Effector memory CD8-positive, alpha-beta T cell (primary cell): ENCODE results near the gene SENP5.

Experiments used
- ATAC-seq: fragments of 150-1000 bp; cut with Tn5 transposase; replicated peaks from 2 replicates; pipeline ENCODE4 v1.10.0; 2021; ENCODE audit warnings: mild to moderate bottlenecking, moderate library complexity
- DNase-seq, 3 experiments: peaks; one replicate each; pipeline ENCODE4 v3.0.0; 2021
- H3K27ac Mint-ChIP-seq, 2 donors: one replicate each; pipeline ENCODE4 v1.8.0; 2022; ENCODE audit warnings: mild to moderate bottlenecking in 2 of 2, mixed read lengths in 2 of 2, moderate library complexity in 2 of 2
- H3K27me3 Mint-ChIP-seq, 2 donors: one replicate each; pipeline ENCODE4 v1.8.0; 2022; ENCODE audit warnings: mixed read lengths in 2 of 2
- H3K36me3 Mint-ChIP-seq: one replicate; pipeline ENCODE4 v1.8.0; 2022; ENCODE audit warnings: mild to moderate bottlenecking, moderate library complexity, mixed read lengths; ENCODE audit not compliant: insufficient read depth
- H3K4me1 Mint-ChIP-seq, 2 donors: one replicate each; pipeline ENCODE4 v1.8.0; 2022; ENCODE audit warnings: low read depth in 2 of 2, mixed read lengths in 2 of 2
- H3K4me3 Mint-ChIP-seq, 2 donors: one replicate each; pipeline ENCODE4 v1.8.0; 2022; ENCODE audit warnings: mild to moderate bottlenecking in 2 of 2, mixed read lengths in 2 of 2, moderate library complexity in 2 of 2
- H3K9me3 Mint-ChIP-seq, 2 donors: one replicate each; pipeline ENCODE4 v1.8.0; 2022; ENCODE audit warnings: mixed read lengths in 2 of 2

Gene SENP5

GRCh38 chr3:196962108-196962929, 94.6 kb downstream of the SENP5 start:
- Mint-ChIP-seq H3K4me1 (no peaks in the 10 kb centered on the region), H3K27ac (no peak overlapping the region), H3K4me3 (no peak overlapping the region), H3K36me3 (no peaks in the 10 kb centered on the region), H3K9me3 (no peaks in the 10 kb centered on the region), H3K27me3 (no peaks in the 10 kb centered on the region)
- no peak for DNase-seq
- no peak for ATAC-seq

- ATAC-seq: no peak
- no peak for DNase-seq
- Mint-ChIP-seq H3K9me3 (no peaks in the 10 kb centered on the region), H3K27me3 (no peaks in the 10 kb centered on the region), H3K36me3 (no peaks in the 10 kb centered on the region), H3K27ac (no peak overlapping the region), H3K4me1 (peaks cover 0 to 1% of the 10 kb centered on the region in 2 donors), H3K4me3 (no peak overlapping the region)
Measured at GRCh38 chr3:196962930-196963630, 95.4 kb downstream of the SENP5 start.

GRCh38 chr3:196963631-196963953, 95.9 kb downstream of the SENP5 start:
- H3K4me1 Mint-ChIP-seq: peaks cover 0 to 3% of the 10 kb centered on the region in 2 donors
- H3K36me3 Mint-ChIP-seq: no peaks in the 10 kb centered on the region
- no peaks in the 10 kb centered on the region for H3K27me3 Mint-ChIP-seq

GRCh38 chr3:196965112-196965803, 97.5 kb downstream of the SENP5 start:
- Mint-ChIP-seq H3K36me3 (no peaks in the 10 kb centered on the region), H3K4me1 (peaks cover 3 to 7% of the 10 kb centered on the region in 2 donors), H3K4me3 (no peak overlapping the region), H3K9me3 (no peaks in the 10 kb centered on the region), H3K27me3 (no peaks in the 10 kb centered on the region), H3K27ac (no peak overlapping the region)
- ATAC-seq: no peak
- DNase-seq: no peak

More at GRCh38 chr3:196963631-196963953, 95.9 kb downstream of the SENP5 start:
- ATAC-seq (no peak), DNase-seq (no peak)
- no peak overlapping the region for H3K4me3 Mint-ChIP-seq
- no peaks in the 10 kb centered on the region for H3K9me3 Mint-ChIP-seq
- H3K27ac Mint-ChIP-seq: no peak overlapping the region

DNA sequence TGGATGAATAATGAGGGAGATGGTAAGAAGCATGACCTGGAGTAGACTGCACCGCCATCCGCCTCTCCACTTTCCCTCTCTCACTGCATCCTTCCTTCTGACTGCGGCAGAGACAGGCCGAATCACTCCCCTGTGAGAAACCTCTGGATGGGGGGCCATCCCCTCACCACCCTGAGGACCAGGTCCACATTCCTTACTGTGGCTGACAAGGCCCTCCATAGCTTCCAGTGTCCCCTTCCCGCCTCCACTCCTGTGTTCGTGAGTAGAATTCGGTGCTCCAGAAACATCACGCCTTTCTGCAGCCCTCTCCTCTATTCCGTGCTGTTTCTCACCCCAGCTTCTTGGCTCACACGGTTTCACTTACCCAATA, 98.1 kb downstream of the SENP5 start:
- H3K36me3 Mint-ChIP-seq: peaks cover 5% of the 10 kb centered on the region
- H3K27me3 Mint-ChIP-seq: no peaks in the 10 kb centered on the region
- ATAC-seq (no peak), DNase-seq (no peak)
- no peak overlapping the region for H3K27ac Mint-ChIP-seq
- no peak overlapping the region for H3K4me3 Mint-ChIP-seq
- peaks cover 3 to 9% of the 10 kb centered on the region in 2 donors for H3K4me1 Mint-ChIP-seq
- no peaks in the 10 kb centered on the region for H3K9me3 Mint-ChIP-seq

GRCh38 chr3:196966526-196967401, 99.0 kb downstream of the SENP5 start:
- Mint-ChIP-seq H3K27ac (peak overlapping the region in 1 of 2 donors; percentile 49), H3K36me3 (peaks cover 6% of the 10 kb centered on the region), H3K9me3 (no peaks in the 10 kb centered on the region), H3K4me3 (peak overlapping the region; percentile 42 to 46), H3K27me3 (no peaks in the 10 kb centered on the region), H3K4me1 (peaks cover 3 to 9% of the 10 kb centered on the region in 2 donors)
- no peak for DNase-seq
- no peak for ATAC-seq

- DNase-seq (no peak), ATAC-seq (no peak)
- H3K36me3 Mint-ChIP-seq: peaks cover 6% of the 10 kb centered on the region
- no peaks in the 10 kb centered on the region for H3K9me3 Mint-ChIP-seq
- H3K27ac Mint-ChIP-seq: no peak overlapping the region
- no peaks in the 10 kb centered on the region for H3K27me3 Mint-ChIP-seq
- peaks cover 3 to 9% of the 10 kb centered on the region in 2 donors for H3K4me1 Mint-ChIP-seq
- H3K4me3 Mint-ChIP-seq: peak overlapping the region; percentile 52 to 82
Measured at GRCh38 chr3:196967412-196968232, 99.9 kb downstream of the SENP5 start.

DNA sequence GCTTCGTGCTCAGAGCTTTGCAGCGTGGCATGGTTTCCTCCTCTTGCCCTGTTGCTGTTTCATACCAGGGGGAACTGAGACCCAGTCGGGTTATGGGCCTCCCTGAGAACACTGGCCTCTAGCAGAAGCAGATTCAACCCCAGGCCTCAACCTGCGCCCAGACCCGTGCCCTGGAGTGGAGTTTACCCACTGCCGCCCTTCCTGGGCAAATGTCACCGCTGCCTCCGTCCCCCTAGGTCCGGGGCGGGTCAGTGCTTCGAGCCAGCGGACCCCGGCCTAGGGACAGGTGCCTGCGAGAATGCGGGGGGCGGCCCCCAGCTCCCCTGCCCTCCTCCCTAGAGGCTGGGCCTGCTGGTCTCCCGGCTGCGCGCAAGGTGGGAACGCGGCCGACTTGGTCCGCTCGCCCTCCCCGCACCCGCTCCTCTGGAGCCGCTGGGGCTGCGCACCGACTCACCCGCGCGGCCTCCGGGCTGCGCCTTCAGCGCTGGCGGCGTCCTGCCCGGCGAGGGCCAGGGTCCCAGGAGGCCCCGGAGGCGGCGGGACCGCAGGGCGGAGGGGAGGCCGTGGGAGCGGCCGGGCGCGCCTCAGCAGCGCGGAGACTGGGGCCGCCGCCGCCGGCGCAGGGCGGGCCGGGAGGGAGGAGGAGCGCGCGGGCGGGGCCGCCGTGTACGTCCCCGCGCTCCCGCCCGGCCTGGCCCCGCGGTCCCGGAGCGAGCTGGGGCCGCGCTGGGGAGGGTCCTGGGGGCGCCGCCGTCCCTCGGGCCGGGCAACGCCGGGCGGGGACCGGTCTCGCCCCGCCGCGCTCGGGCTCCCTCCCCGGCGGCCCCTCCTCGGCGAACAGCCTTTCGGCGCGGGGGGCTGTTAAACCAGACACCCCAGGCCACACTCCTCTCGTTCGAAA, 100.8 kb downstream of the SENP5 start, which contains the start of gene PIGZ:
Gene PIGZ (minus strand): TSS at position 601 of the 901 bp plus-strand sequence. CDS start 16,802 bp downstream, outside the sequence.
- DNase-seq: peak in 2 of 3 experiments; percentile 16 to 17
- Mint-ChIP-seq H3K27me3 (no peaks in the 10 kb centered on the region), H3K4me3 (peak within 1 kb of the TSS; percentile 82 to 84), H3K27ac (peak within 1 kb of the TSS in 1 of 2 donors; percentile 68), H3K36me3 (peaks cover 6% of the 10 kb centered on the region), H3K4me1 (peaks cover 3 to 9% of the 10 kb centered on the region in 2 donors), H3K9me3 (no peaks in the 10 kb centered on the region)
- ATAC-seq: peak; percentile 67

DNA sequence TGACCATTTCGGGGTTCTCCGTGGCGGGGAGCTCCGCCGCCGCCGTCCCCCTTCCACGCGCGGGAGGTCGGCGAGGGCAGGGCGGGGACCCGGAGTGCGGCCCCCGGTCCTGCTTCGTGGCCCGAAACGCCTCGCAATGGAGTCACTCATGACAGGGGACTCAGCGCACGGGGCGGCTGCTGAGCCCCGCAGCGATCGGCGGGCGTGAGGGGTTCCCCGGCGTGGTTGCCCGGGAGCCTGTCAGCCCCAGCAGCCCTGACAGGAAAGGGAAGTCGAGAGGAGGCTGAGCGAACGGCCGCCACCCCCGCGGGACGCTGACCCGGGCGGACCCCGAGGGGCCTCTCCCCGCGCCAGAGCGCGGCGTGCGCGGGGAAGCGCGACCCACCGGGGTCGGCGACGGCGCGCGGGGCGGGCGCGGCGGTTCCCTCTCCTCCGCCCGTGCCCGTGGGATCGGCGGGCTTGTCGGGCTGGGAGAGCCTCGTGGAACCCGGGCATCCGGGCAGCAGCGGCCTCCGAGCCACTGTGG, 101.5 kb downstream of the SENP5 start:
- Mint-ChIP-seq H3K4me1 (peaks cover 3 to 9% of the 10 kb centered on the region in 2 donors), H3K36me3 (peaks cover 6% of the 10 kb centered on the region), H3K9me3 (no peaks in the 10 kb centered on the region), H3K27ac (peak overlapping the region in 1 of 2 donors; percentile 68), H3K27me3 (no peaks in the 10 kb centered on the region), H3K4me3 (peak overlapping the region; percentile 82 to 84)
- DNase-seq (peak; percentile 13 to 35 (median 32)), ATAC-seq (peak; percentile 59)

DNA sequence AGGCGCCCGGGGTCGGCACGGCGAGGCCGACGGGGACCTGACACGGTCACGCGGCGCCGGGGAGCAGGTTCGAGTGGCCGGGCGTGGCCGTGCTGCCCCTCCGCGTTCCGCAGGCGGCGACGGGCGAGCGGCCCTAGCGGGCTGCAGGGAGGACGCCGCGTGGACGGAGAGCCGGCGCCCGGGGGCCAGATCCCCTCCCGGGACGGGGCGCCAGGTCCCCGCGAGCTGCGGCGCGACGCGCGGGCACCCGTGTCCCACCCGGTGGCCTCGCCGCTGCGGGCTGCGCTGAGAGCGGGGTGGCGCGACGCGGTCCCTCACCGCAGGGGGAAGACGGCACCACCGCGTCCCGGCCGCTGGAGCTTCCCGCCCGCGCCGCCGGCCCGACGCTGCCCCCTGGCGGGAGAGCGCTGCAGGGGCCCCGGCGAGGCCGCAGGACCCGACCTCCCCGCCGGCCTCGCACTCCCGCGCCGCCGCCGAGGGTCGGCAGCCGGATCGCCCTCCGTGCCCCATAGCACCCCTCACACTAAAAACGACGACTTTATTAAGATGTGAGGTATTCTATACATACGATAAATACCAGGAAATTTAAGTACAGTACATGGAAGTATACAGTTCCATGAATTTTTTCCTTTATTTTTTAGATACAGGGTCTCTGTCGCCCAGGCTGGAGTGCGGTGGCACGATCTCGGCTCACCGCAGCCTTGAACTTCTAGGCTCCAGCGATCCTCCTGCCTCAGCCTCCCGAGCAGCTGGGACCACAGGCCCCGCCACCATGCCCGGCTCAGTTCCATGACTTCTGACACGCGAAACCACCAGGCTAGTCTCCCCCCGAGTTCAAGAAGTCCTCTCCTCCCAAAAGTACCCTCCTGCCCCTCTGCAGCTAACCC, 102.2 kb downstream of the SENP5 start:
- Mint-ChIP-seq H3K27me3 (no peaks in the 10 kb centered on the region), H3K9me3 (no peaks in the 10 kb centered on the region), H3K36me3 (peaks cover 6% of the 10 kb centered on the region), H3K4me3 (peak overlapping the region; percentile 78 to 82), H3K27ac (peak overlapping the region in 1 of 2 donors; percentile 32), H3K4me1 (peaks cover 3 to 9% of the 10 kb centered on the region in 2 donors)
- DNase-seq (peak; percentile 48 to 66 (median 53)), ATAC-seq (peak; percentile 77)
